OCI-LY7 (cell line): ENCODE measurements around the gene OR2F1. TPM values are rescaled to one million over a fixed set of nuclear protein-coding genes. Genes with fewer than 3 reads are reported as not detected.

Experiments used
- BruUV-seq: library from RNA; stranded (reverse); fragments of 400-500 nt; replicated peaks from 2 replicates; lab custom pipeline; 2021; lab: Mats Ljungman, UMichigan
- CTCF ChIA-PET: fragments of 300-600 bp; sonication (Branson Sonifier 250); formaldehyde crosslinking; loops from one replicate; lab custom pipeline; 2022; ENCODE audit warnings: antibody characterized with exemption; ENCODE audit not compliant: unreplicated experiment; lab: Charles Lee
- POLR2A ChIA-PET: fragments of 300-600 bp; sonication (Branson Sonifier 250); formaldehyde crosslinking; loops from one replicate; lab custom pipeline; 2022; ENCODE audit warnings: antibody characterized with exemption; lab: Charles Lee
- DNase-seq: peaks from one replicate; pipeline ENCODE4 v3.0.0-alpha.2; 2015; ENCODE audit warnings: low spot score
- H2AFZ ChIP-seq: fragments of 200-600 bp; sonication (generic), shearing (Covaris generic); 2 replicates; pipeline ENCODE4 v1.6.1; 2014; ENCODE audit warnings: mild to moderate bottlenecking, antibody characterized with exemption, low read length, moderate library complexity
- H3K27ac ChIP-seq: fragments of 200-600 bp; sonication (generic); 2 replicates; pipeline ENCODE4 v1.5.1; 2014; ENCODE audit warnings: mixed run types, low read depth, mild to moderate bottlenecking, moderate library complexity, low read length, inconsistent platforms; ENCODE audit not compliant: poor library complexity, severe bottlenecking
- H3K36me3 ChIP-seq: fragments of 200-600 bp; sonication (generic); 2 replicates; pipeline ENCODE4 v1.6.1; 2014; ENCODE audit warnings: mild to moderate bottlenecking, antibody characterized with exemption, low read length, moderate library complexity, mixed read lengths; ENCODE audit not compliant: insufficient read depth
- H3K4me1 ChIP-seq: fragments of 200-600 bp; sonication (generic); 2 replicates; pipeline ENCODE4 v1.5.1; 2014; ENCODE audit warnings: mild to moderate bottlenecking, low read length; ENCODE audit not compliant: insufficient read depth, poor library complexity, severe bottlenecking
- H3K4me2 ChIP-seq: fragments of 200-600 bp; sonication (generic); 2 replicates; pipeline ENCODE4 v1.6.1; 2014; ENCODE audit warnings: mild to moderate bottlenecking, low read length
- H3K4me3 ChIP-seq: fragments of 200-600 bp; sonication (generic); 2 replicates; pipeline ENCODE4 v1.5.1; 2014; ENCODE audit warnings: mild to moderate bottlenecking, low read depth, low read length; ENCODE audit not compliant: poor library complexity, severe bottlenecking
- H3K79me2 ChIP-seq: fragments of 200-600 bp; sonication (generic); 2 replicates; pipeline ENCODE4 v1.6.1; 2016; ENCODE audit warnings: low read depth, mild to moderate bottlenecking, low read length, moderate library complexity, mixed read lengths; ENCODE audit not compliant: insufficient read depth
- H3K9me2 ChIP-seq: fragments of 200-600 bp; sonication (generic); 2 replicates; pipeline ENCODE4 v1.6.1; 2016; ENCODE audit warnings: mild to moderate bottlenecking, low read length, mixed read lengths; ENCODE audit not compliant: insufficient read depth
- H3K9me3 ChIP-seq: fragments of 200-600 bp; sonication (generic); 2 replicates; pipeline ENCODE4 v1.6.1; 2014; ENCODE audit warnings: mild to moderate bottlenecking, mixed run types, low read length, mixed read lengths
- H4K20me1 ChIP-seq: fragments of 200-600 bp; sonication (generic); 2 replicates; pipeline ENCODE4 v1.6.1; 2014; ENCODE audit warnings: mild to moderate bottlenecking, antibody characterized with exemption, low read length, moderate library complexity, mixed read lengths; ENCODE audit not compliant: insufficient read depth
- EZH2phosphoT487 ChIP-seq: fragments of 200-600 bp; sonication (generic); IDR thresholded peaks from 2 replicates; pipeline ENCODE4 v1.6.1; 2018; ENCODE audit warnings: low read depth, borderline replicate concordance, mild to moderate bottlenecking, mixed run types, antibody characterized with exemption, low read length, moderate library complexity, mixed read lengths
- intact Hi-C: fragments of 100-400 bp; cut with micrococcal nuclease; formaldehyde crosslinking; loops from one replicate; pipeline ENCODE4 v1.10.0; 2022; ENCODE audit not compliant: unreplicated experiment
- total RNA-seq, 2 experiments: library from RNA; depleted of rRNA in 1 of 2; stranded (reverse); fragments of >200 nt in 1 of 2; shearing (Covaris generic) in 1 of 2; gene quantifications; 2 replicates each; pipeline ENCODE4 v1.2.3, GENCODE V29; 2014 to 2022
- TF ChIP-seq, protein P1 (sequence below): fragments of 200-600 bp; sonication (generic); conservative IDR thresholded peaks from 2 replicates; pipeline ENCODE4 v1.5.1; 2014; ENCODE audit warnings: mild to moderate bottlenecking, antibody characterized with exemption, low read length, moderate library complexity, mixed read lengths

OR2F1 gene
- total RNA-seq, 2 experiments from 2014 or later: not detected

DNA sequence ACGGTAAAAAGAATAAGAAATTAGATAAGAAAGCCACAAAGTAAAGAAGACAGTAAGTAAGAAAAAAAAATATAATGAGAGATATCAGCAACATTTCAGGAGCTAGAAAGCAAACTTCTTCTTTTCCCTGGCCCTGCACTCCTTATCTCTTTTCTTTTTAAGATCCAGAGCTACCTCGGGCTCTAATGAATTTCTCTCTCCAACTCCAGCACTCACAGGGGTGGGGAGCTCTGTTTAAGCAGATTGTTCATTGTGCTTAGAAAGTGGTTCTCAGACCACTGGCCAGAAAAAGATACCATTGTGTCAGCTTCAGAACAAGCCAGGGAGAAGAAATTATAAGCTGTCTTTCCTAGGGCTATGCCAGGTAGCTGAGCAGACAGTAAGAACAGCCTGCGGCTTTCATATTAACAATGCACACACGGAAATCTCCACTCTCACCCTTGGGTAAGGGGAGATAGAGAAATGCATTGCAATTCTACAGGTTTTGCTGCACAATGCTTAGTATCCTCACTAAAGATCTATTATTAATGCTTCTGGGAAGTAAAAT lies 19.3 kb downstream of the OR2F1 start:
- DNase-seq: no peak
- H2AFZ ChIP-seq: no peak overlapping the region
- no peaks in the 10 kb centered on the region for H3K79me2 ChIP-seq
- no peak overlapping the region for H3K4me2 ChIP-seq
- H3K4me1 ChIP-seq: no peaks in the 10 kb centered on the region
- no peak for TF ChIP-seq EZH2phosphoT487
- TF ChIP-seq, protein P1, sequence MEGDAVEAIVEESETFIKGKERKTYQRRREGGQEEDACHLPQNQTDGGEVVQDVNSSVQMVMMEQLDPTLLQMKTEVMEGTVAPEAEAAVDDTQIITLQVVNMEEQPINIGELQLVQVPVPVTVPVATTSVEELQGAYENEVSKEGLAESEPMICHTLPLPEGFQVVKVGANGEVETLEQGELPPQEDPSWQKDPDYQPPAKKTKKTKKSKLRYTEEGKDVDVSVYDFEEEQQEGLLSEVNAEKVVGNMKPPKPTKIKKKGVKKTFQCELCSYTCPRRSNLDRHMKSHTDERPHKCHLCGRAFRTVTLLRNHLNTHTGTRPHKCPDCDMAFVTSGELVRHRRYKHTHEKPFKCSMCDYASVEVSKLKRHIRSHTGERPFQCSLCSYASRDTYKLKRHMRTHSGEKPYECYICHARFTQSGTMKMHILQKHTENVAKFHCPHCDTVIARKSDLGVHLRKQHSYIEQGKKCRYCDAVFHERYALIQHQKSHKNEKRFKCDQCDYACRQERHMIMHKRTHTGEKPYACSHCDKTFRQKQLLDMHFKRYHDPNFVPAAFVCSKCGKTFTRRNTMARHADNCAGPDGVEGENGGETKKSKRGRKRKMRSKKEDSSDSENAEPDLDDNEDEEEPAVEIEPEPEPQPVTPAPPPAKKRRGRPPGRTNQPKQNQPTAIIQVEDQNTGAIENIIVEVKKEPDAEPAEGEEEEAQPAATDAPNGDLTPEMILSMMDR: no peak
- intact Hi-C loops: no loop called here
- no peaks in the 10 kb centered on the region for H3K9me2 ChIP-seq
- ChIA-PET POLR2A (no interaction called here), CTCF (no interaction called here)
- H4K20me1 ChIP-seq: no peaks in the 10 kb centered on the region
- BruUV-seq: no TSS peak
- no peaks in the 10 kb centered on the region for H3K9me3 ChIP-seq
- no peaks in the 10 kb centered on the region for H3K36me3 ChIP-seq
- no peak overlapping the region for H3K4me3 ChIP-seq
- H3K27ac ChIP-seq: no peak overlapping the region

GRCh38 chr7:143974459-143974858 lies 19.8 kb downstream of the OR2F1 start:
- ChIA-PET CTCF (no interaction called here), POLR2A (no interaction called here)
- no peaks in the 10 kb centered on the region for H3K9me2 ChIP-seq
- no TSS peak for BruUV-seq
- intact Hi-C loops: no loop called here
- H2AFZ ChIP-seq: no peak overlapping the region
- H3K27ac ChIP-seq: no peak overlapping the region
- H3K4me3 ChIP-seq: no peak overlapping the region
- no peaks in the 10 kb centered on the region for H3K4me1 ChIP-seq
- no peaks in the 10 kb centered on the region for H3K79me2 ChIP-seq
- no peaks in the 10 kb centered on the region for H4K20me1 ChIP-seq
- no peaks in the 10 kb centered on the region for H3K36me3 ChIP-seq
- no peak overlapping the region for H3K4me2 ChIP-seq
- no peaks in the 10 kb centered on the region for H3K9me3 ChIP-seq
- no peak for TF ChIP-seq EZH2phosphoT487
- TF ChIP-seq, protein P1: no peak
- no peak for DNase-seq

DNA sequence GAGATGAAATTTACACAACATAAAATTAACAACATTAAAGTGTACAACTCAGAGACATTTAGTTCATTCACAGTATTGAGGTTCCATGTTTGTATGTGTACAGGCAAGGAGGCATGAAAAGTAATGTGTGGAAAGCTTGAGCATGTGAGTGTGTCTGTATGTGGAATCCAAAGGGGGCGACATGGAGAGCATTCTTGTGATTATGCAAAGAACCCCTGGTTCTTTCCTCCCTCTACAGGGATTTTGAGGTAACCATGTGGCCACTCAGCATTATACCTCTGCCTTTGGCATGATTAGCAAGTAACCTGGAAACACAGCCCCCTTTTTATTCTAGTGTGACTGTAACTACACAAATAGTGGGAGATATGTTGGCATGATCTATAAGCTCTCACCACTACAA lies 21.0 kb downstream of the OR2F1 start:
- Histone ChIP-seq H3K9me2 (no peaks in the 10 kb centered on the region), H3K36me3 (no peaks in the 10 kb centered on the region), H2AFZ (no peak overlapping the region), H3K4me3 (no peak overlapping the region), H3K27ac (no peak overlapping the region), H3K4me1 (no peaks in the 10 kb centered on the region), H4K20me1 (no peaks in the 10 kb centered on the region), H3K4me2 (no peak overlapping the region), H3K79me2 (no peaks in the 10 kb centered on the region), H3K9me3 (no peaks in the 10 kb centered on the region)
- CTCF ChIA-PET: no interaction called here
- no peak for DNase-seq
- TF ChIP-seq, protein P1: no peak
- TF ChIP-seq EZH2phosphoT487: no peak
- intact Hi-C loops: no loop called here
- BruUV-seq: no TSS peak
- POLR2A ChIA-PET: interaction anchor here (1.1 kb wide), 1 partner anchor 10 kb away, joined by 5 read pairs; no protein-coding TSS in a partner anchor
